ENCODE results near the gene SYT1.

DNA sequence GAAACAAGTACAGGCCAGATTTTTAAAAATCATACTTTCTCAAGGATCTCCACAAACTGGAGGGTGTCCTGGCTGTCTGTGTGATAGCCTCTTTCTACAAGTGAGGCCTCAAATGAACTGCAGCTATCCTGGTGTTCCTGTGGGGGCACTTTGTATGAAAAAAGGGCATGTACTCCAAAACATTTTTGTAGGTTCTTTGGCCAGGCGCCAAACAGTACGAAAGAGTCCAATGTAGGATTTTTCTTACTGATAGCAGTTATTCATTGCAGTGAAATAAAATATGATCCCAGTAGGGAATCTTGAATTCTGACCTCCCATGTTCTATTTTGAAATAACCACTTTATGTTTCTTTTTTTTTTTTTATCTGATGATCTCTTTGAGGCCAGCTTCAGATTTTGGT lies 444.5 kb downstream of the SYT1 start:
- TF ChIP-seq POLR2AphosphoS5 (IDR thresholded peaks at IDR 0.05; ENCODE audit: low read depth, low read length): no peak
- TF ChIP-seq TAF1 (IDR thresholded peaks at IDR 0.05; ENCODE audit: borderline replicate concordance, insufficient read depth, low read length): no peak
- TF ChIP-seq FOXP2 (optimal IDR thresholded peaks at IDR 0.05; ENCODE audit: borderline replicate concordance, extremely low read depth, extremely low read length, insufficient read depth): no peak
